NT2/D1 (cell line): ENCODE results near the gene ASPG.

ENCODE experiments used
- SUZ12 ChIP-seq: IDR thresholded peaks from 2 replicates; pipeline ENCODE4 v1.6.1; 2011; ENCODE audit not compliant: insufficient read length, insufficient read depth; ENCODE audit errors: extremely low read depth
- YY1 ChIP-seq: IDR thresholded peaks from 2 replicates; pipeline ENCODE4 v1.6.1; 2011; ENCODE audit not compliant: insufficient read length, insufficient read depth

GRCh38 chr14:104105071-104105821 lies 19.7 kb downstream of the ASPG start:
- TF ChIP-seq SUZ12 (no peak), YY1 (no peak)
